Measurements from ENCODE around the gene PRPS1.

Gene PRPS1

GRCh38 chrX:107691024-107691448 is 62.7 kb downstream of the PRPS1 start:
- Histone ChIP-seq H4K20me1 (ENCODE audit: insufficient read depth, low read length) (no peaks in the 10 kb centered on the region), H3K79me2 (ENCODE audit: low read length) (no peaks in the 10 kb centered on the region), H3K27ac (ENCODE audit: low read length) (no peak overlapping the region), H3K27me3 (ENCODE audit: low read depth, low read length) (no peaks in the 10 kb centered on the region), H3K4me1 (ENCODE audit: low read length) (no peaks in the 10 kb centered on the region), H3K4me2 (ENCODE audit: low read length) (no peak overlapping the region), H3K36me3 (replicated peaks; ENCODE audit: low read depth, low read length) (no peaks in the 10 kb centered on the region), H2AFZ (ENCODE audit: low read depth, low read length) (no peak overlapping the region), H3K9ac (ENCODE audit: low read length) (no peak overlapping the region), H3K9me3 (ENCODE audit: insufficient read depth, low read length) (no peaks in the 10 kb centered on the region), H3K4me3 (ENCODE audit: low read length) (no peak overlapping the region)
- TF ChIP-seq EZH2phosphoT487 (IDR thresholded peaks at IDR 0.05; ENCODE audit: low read depth) (no peak), CTCF (IDR thresholded peaks at IDR 0.05; ENCODE audit: low read depth, low read length) (no peak)

- Histone ChIP-seq H3K27ac (ENCODE audit: low read length) (no peak overlapping the region), H3K4me2 (ENCODE audit: low read length) (no peak overlapping the region)
These were observed 71.3 kb downstream of the PRPS1 start for GRCh38 chrX:107699616-107700015.

GRCh38 chrX:107700317-107700774 is 72.0 kb downstream of the PRPS1 start:
- Histone ChIP-seq H3K4me2 (ENCODE audit: low read length) (no peak overlapping the region), H2AFZ (ENCODE audit: low read depth, low read length) (no peak overlapping the region), H3K36me3 (replicated peaks; ENCODE audit: low read depth, low read length) (no peaks in the 10 kb centered on the region), H4K20me1 (ENCODE audit: insufficient read depth, low read length) (no peaks in the 10 kb centered on the region), H3K9me3 (ENCODE audit: insufficient read depth, low read length) (no peaks in the 10 kb centered on the region), H3K4me1 (ENCODE audit: low read length) (no peaks in the 10 kb centered on the region), H3K4me3 (ENCODE audit: low read length) (no peak overlapping the region), H3K27me3 (ENCODE audit: low read depth, low read length) (no peaks in the 10 kb centered on the region), H3K27ac (ENCODE audit: low read length) (no peak overlapping the region), H3K9ac (ENCODE audit: low read length) (no peak overlapping the region), H3K79me2 (ENCODE audit: low read length) (no peaks in the 10 kb centered on the region)
- TF ChIP-seq EZH2phosphoT487 (IDR thresholded peaks at IDR 0.05; ENCODE audit: low read depth) = no peak
- no peak for TF ChIP-seq CTCF (IDR thresholded peaks at IDR 0.05; ENCODE audit: low read depth, low read length)

More at GRCh38 chrX:107699616-107700015, 71.3 kb downstream of the PRPS1 start:
- H3K36me3 ChIP-seq (replicated peaks; ENCODE audit: low read depth, low read length) = no peaks in the 10 kb centered on the region
- no peaks in the 10 kb centered on the region for H3K9me3 ChIP-seq (ENCODE audit: insufficient read depth, low read length)
- H3K4me1 ChIP-seq (ENCODE audit: low read length) = no peaks in the 10 kb centered on the region
- H3K79me2 ChIP-seq (ENCODE audit: low read length) = no peaks in the 10 kb centered on the region
- H3K27me3 ChIP-seq (ENCODE audit: low read depth, low read length) = no peaks in the 10 kb centered on the region
- H4K20me1 ChIP-seq (ENCODE audit: insufficient read depth, low read length) = no peaks in the 10 kb centered on the region
- no peak overlapping the region for H2AFZ ChIP-seq (ENCODE audit: low read depth, low read length)
- H3K9ac ChIP-seq (ENCODE audit: low read length) = no peak overlapping the region
- H3K4me3 ChIP-seq (ENCODE audit: low read length) = no peak overlapping the region
- no peak for TF ChIP-seq CTCF (IDR thresholded peaks at IDR 0.05; ENCODE audit: low read depth, low read length)
- TF ChIP-seq EZH2phosphoT487 (IDR thresholded peaks at IDR 0.05; ENCODE audit: low read depth) = no peak
